Neural cell (in vitro differentiated cells): ENCODE measurements around the gene NR1H3. TPM values are rescaled to one million over a fixed set of nuclear protein-coding genes. Genes with fewer than 3 reads are reported as not detected.

Source experiments
- H2AFZ ChIP-seq: fragments of 200-600, 300-800 bp; sonication (generic), shearing (Covaris generic); 2 replicates; pipeline ENCODE4 v1.6.0; 2014; ENCODE audit warnings: low read depth, mild to moderate bottlenecking, antibody characterized with exemption, low read length, moderate library complexity
- H3F3A ChIP-seq: fragments of 200-600 bp; shearing (Covaris generic); 2 replicates; pipeline ENCODE4 v1.6.1; 2016; ENCODE audit warnings: mild to moderate bottlenecking, moderate library complexity, mixed read lengths, antibody characterized with exemption, low read length; ENCODE audit not compliant: insufficient read depth, poor library complexity, severe bottlenecking
- H3K27ac ChIP-seq: fragments of 200-600, 300-800 bp; sonication (generic), shearing (Covaris generic); 2 replicates; pipeline ENCODE4 v1.5.1; 2014; ENCODE audit warnings: mild to moderate bottlenecking, low read length, moderate library complexity
- H3K27me3 ChIP-seq: fragments of 300-800, 200-600 bp; sonication (generic), shearing (Covaris generic); 2 replicates; pipeline ENCODE4 v1.6.0; 2014; ENCODE audit warnings: mild to moderate bottlenecking, low read depth, low read length, moderate library complexity; ENCODE audit not compliant: insufficient read depth
- H3K36me3 ChIP-seq: fragments of 300-800, 200-600 bp; sonication (generic), shearing (Covaris generic); 2 replicates; pipeline ENCODE4 v1.5.1; 2014; ENCODE audit warnings: mild to moderate bottlenecking, antibody characterized with exemption, low read length, moderate library complexity; ENCODE audit not compliant: insufficient read depth
- H3K4me2 ChIP-seq: fragments of 300-800, 200-600 bp; sonication (generic), shearing (Covaris generic); 2 replicates; pipeline ENCODE4 v1.6.0; 2014; ENCODE audit warnings: mild to moderate bottlenecking, low read length
- H3K4me3 ChIP-seq: fragments of 300-800, 200-600 bp; sonication (generic), shearing (Covaris generic); 2 replicates; pipeline ENCODE4 v1.5.1; 2014; ENCODE audit warnings: mild to moderate bottlenecking, low read length, moderate library complexity
- H3K79me2 ChIP-seq: fragments of 200-600 bp; shearing (Covaris generic); replicated peaks from 2 replicates; pipeline ENCODE4 v1.6.0; 2014; ENCODE audit warnings: mild to moderate bottlenecking, low read length, moderate library complexity; ENCODE audit not compliant: insufficient read depth
- H3K9ac ChIP-seq: fragments of 300-800, 200-600 bp; sonication (generic), shearing (Covaris generic); 2 replicates; pipeline ENCODE4 v1.6.1; 2016; ENCODE audit warnings: mild to moderate bottlenecking, low read length, mixed read lengths
- H3K9me2 ChIP-seq: fragments of 200-600 bp; shearing (Covaris generic); 2 replicates; pipeline ENCODE4 v1.6.1; 2016; ENCODE audit warnings: mild to moderate bottlenecking, low read length, mixed read lengths; ENCODE audit not compliant: insufficient read depth
- H3K9me3 ChIP-seq: fragments of 200-600, 300-800 bp; sonication (generic), shearing (Covaris generic); 2 replicates; pipeline ENCODE4 v1.6.1; 2016; ENCODE audit warnings: mild to moderate bottlenecking, mixed run types, low read length, moderate library complexity, mixed read lengths
- H4K20me1 ChIP-seq: fragments of 200-600 bp; shearing (Covaris generic); 2 replicates; pipeline ENCODE4 v1.6.1; 2016; ENCODE audit warnings: mild to moderate bottlenecking, mixed run types; ENCODE audit not compliant: insufficient read depth
- CTCF ChIP-seq: fragments of 450-650 bp; IDR thresholded peaks from 2 replicates; pipeline ENCODE4 v1.5.1; 2014; ENCODE audit warnings: antibody characterized with exemption, mild to moderate bottlenecking, moderate library complexity; ENCODE audit not compliant: poor library complexity, severe bottlenecking
- EP300 ChIP-seq: fragments of 450-650 bp; conservative IDR thresholded peaks from 2 replicates; pipeline ENCODE4 v1.6.1; 2014; ENCODE audit warnings: antibody characterized with exemption, mild to moderate bottlenecking, moderate library complexity; ENCODE audit not compliant: poor library complexity, severe bottlenecking
- EZH2 ChIP-seq: fragments of 200-600, 300-800 bp; shearing (Covaris generic), sonication (generic); IDR thresholded peaks from 2 replicates; pipeline ENCODE4 v1.6.1; 2014; ENCODE audit warnings: antibody characterized with exemption, low read length, borderline replicate concordance, mild to moderate bottlenecking; ENCODE audit not compliant: insufficient read depth, poor library complexity, severe bottlenecking
- MXI1 ChIP-seq: fragments of 450-650 bp; conservative IDR thresholded peaks from 2 replicates; pipeline ENCODE4 v1.6.1; 2014; ENCODE audit warnings: antibody characterized with exemption, mild to moderate bottlenecking; ENCODE audit not compliant: poor library complexity, severe bottlenecking
- POLR2AphosphoS5 ChIP-seq: IDR thresholded peaks from 2 replicates; pipeline ENCODE4 v1.6.1; 2012
- RAD21 ChIP-seq: fragments of 450-650 bp; conservative IDR thresholded peaks from 2 replicates; pipeline ENCODE4 v1.6.1; 2014; ENCODE audit warnings: antibody characterized with exemption, mild to moderate bottlenecking, moderate library complexity
- REST ChIP-seq: IDR thresholded peaks from 2 replicates; pipeline ENCODE4 v1.6.1; 2012; ENCODE audit warnings: borderline replicate concordance
- SMC3 ChIP-seq: fragments of 450-650 bp; conservative IDR thresholded peaks from 2 replicates; pipeline ENCODE4 v1.6.1; 2014; ENCODE audit warnings: antibody characterized with exemption, mild to moderate bottlenecking, moderate library complexity; ENCODE audit not compliant: poor library complexity
- TAF1 ChIP-seq: IDR thresholded peaks from 2 replicates; pipeline ENCODE4 v1.6.1; 2012; ENCODE audit warnings: low read depth
- polyA plus RNA-seq: library from polyadenylated mRNA; depleted of rRNA; stranded (reverse); fragments of >200 nt; gene quantifications from 2 replicates; pipeline ENCODE4 v1.2.3, GENCODE V29; 2014

The NR1H3 gene
- polyA plus RNA-seq, 1 donor from 2014 or later, result 7.7 TPM

- Histone ChIP-seq H3K9me2 (no peaks in the 10 kb centered on the region), H3F3A (no peaks in the 10 kb centered on the region), H3K36me3 (no peaks in the 10 kb centered on the region), H3K79me2 (no peaks in the 10 kb centered on the region), H3K4me2 (no peak overlapping the region), H3K4me3 (peak overlapping the region; percentile 67), H3K9ac (peak overlapping the region; percentile 64), H3K27ac (no peak overlapping the region), H4K20me1 (no peaks in the 10 kb centered on the region), H2AFZ (no peak overlapping the region), H3K27me3 (no peaks in the 10 kb centered on the region), H3K9me3 (no peaks in the 10 kb centered on the region)
- TF ChIP-seq CTCF (no peak), SMC3 (no peak), POLR2AphosphoS5 (no peak), MXI1 (no peak), TAF1 (no peak), REST (no peak), RAD21 (no peak), EZH2 (no peak), EP300 (no peak)
Measured at GRCh38 chr11:47213950-47214565, 43.7 kb upstream of the NR1H3 start.

- no peaks in the 10 kb centered on the region for H3K27me3 ChIP-seq
- H3K4me2 ChIP-seq, result peak overlapping the region; percentile 62
- H3K9ac ChIP-seq, result peak overlapping the region; percentile 64
- H3K79me2 ChIP-seq, result no peaks in the 10 kb centered on the region
- H3K9me3 ChIP-seq, result no peaks in the 10 kb centered on the region
- H3K9me2 ChIP-seq, result no peaks in the 10 kb centered on the region
- no peaks in the 10 kb centered on the region for H3K36me3 ChIP-seq
- no peaks in the 10 kb centered on the region for H3F3A ChIP-seq
- H2AFZ ChIP-seq, result peak overlapping the region; percentile 93
- peak overlapping the region; percentile 67 for H3K4me3 ChIP-seq
- TF ChIP-seq CTCF (no peak), TAF1 (peak; percentile 36)
- peak overlapping the region; percentile 28 for H3K27ac ChIP-seq
- H4K20me1 ChIP-seq, result no peaks in the 10 kb centered on the region
Measured at GRCh38 chr11:47215366-47215910, 42.4 kb upstream of the NR1H3 start.
